Endothelial cell of umbilical vein (primary cell): Measurements from ENCODE around the gene PASD1. TPM values are rescaled to one million over a fixed set of nuclear protein-coding genes. Genes with fewer than 3 reads are reported as not detected.

Source experiments
- BruUV-seq: library from RNA; stranded (reverse); fragments of 400-500 nt; replicated peaks from 2 replicates; lab custom pipeline; 2021; lab: Mats Ljungman, UMichigan
- CTCF ChIA-PET: fragments of 300-600, 350-600 bp; sonication (Branson Sonifier 250); formaldehyde crosslinking; loops from one replicate; lab custom pipeline; 2021; ENCODE audit warnings: antibody characterized with exemption, inconsistent platforms; lab: Charles Lee
- POLR2A ChIA-PET: fragments of 300-600, 350-600 bp; sonication (Branson Sonifier 250); formaldehyde crosslinking; loops from one replicate; lab custom pipeline; 2021; ENCODE audit warnings: antibody characterized with exemption, inconsistent platforms; lab: Charles Lee
- DNase-seq: peaks from one replicate; pipeline ENCODE4 v3.0.0-alpha.2; 2011; ENCODE audit warnings: low read depth, low spot score
- FAIRE-seq: peaks from 2 replicates; lab custom pipeline; 2011; peaks lifted over from hg19 to GRCh38; lab: Jason Lieb, UNC
- H2AFZ ChIP-seq: 2 replicates; pipeline ENCODE4 v1.6.0; 2012; ENCODE audit warnings: low read depth, low read length, control low read depth, inconsistent platforms
- H3K27ac ChIP-seq: 2 replicates; pipeline ENCODE4 v1.5.1; 2011; ENCODE audit warnings: low read depth, mild to moderate bottlenecking, control low read depth, low read length, moderate library complexity; ENCODE audit not compliant: insufficient read depth
- H3K27me3 ChIP-seq, 2 experiments: 2 replicates each; pipeline versions ENCODE4 v1.6.0 to v1.6.1; 2011; ENCODE audit warnings: low read length in 2 of 2, mixed read lengths in 1 of 2; ENCODE audit not compliant: control insufficient read depth in 2 of 2, insufficient read depth in 2 of 2
- H3K36me3 ChIP-seq, 2 experiments: 2 replicates in 1 of 2; 3 replicates in 1 of 2; pipeline ENCODE4 v1.5.1; 2011; ENCODE audit warnings: low read length in 2 of 2, mild to moderate bottlenecking in 1 of 2, moderate library complexity in 1 of 2; ENCODE audit not compliant: control insufficient read depth in 2 of 2, insufficient read depth in 2 of 2; ENCODE audit errors: extremely low read depth in 1 of 2
- H3K4me1 ChIP-seq: 3 replicates; pipeline ENCODE4 v1.5.1; 2011; ENCODE audit warnings: mild to moderate bottlenecking, low read length; ENCODE audit not compliant: control insufficient read depth, insufficient read depth; ENCODE audit errors: extremely low read depth
- H3K4me2 ChIP-seq: 2 replicates; pipeline ENCODE4 v1.6.1; 2011; ENCODE audit warnings: low read length, control low read depth, mixed read lengths; ENCODE audit not compliant: insufficient read depth
- H3K4me3 ChIP-seq, 3 experiments: fragments of 200-600 bp in 1 of 3; sonication (generic), shearing (Covaris generic) in 1 of 3; replicated peaks in 1 of 3; 2 replicates each; pipeline ENCODE4 v1.5.1; 2011 to 2016; ENCODE audit warnings: control low read depth in 3 of 3, low read length in 3 of 3, mild to moderate bottlenecking in 2 of 3, inconsistent platforms in 1 of 3, low read depth in 1 of 3, moderate library complexity in 1 of 3; ENCODE audit not compliant: insufficient read depth in 1 of 3
- H3K79me2 ChIP-seq: 2 replicates; pipeline ENCODE4 v1.6.0; 2012; ENCODE audit warnings: low read length, inconsistent platforms; ENCODE audit not compliant: control insufficient read depth, insufficient read depth
- H3K9ac ChIP-seq: replicated peaks from 2 replicates; pipeline ENCODE3; 2011; ENCODE audit warnings: low read length, control low read depth; ENCODE audit not compliant: insufficient read depth; ENCODE audit errors: extremely low read depth
- H3K9me1 ChIP-seq: replicated peaks from 3 replicates; pipeline ENCODE4 v1.6.0; 2011; ENCODE audit warnings: mild to moderate bottlenecking, low read length; ENCODE audit not compliant: control insufficient read depth, insufficient read depth; ENCODE audit errors: extremely low read depth
- H3K9me3 ChIP-seq: replicated peaks from 2 replicates; pipeline ENCODE4 v1.5.1; 2012; ENCODE audit warnings: low read length, inconsistent platforms; ENCODE audit not compliant: control insufficient read depth, insufficient read depth
- H4K20me1 ChIP-seq: replicated peaks from 2 replicates; pipeline ENCODE3; 2011; ENCODE audit warnings: mild to moderate bottlenecking, low read length; ENCODE audit not compliant: control insufficient read depth, insufficient read depth; ENCODE audit errors: extremely low read depth
- CTCF ChIP-seq, 2 donors: IDR thresholded peaks; 1 replicate in 1 of 2; 2 replicates in 1 of 2; pipeline ENCODE4 v1.5.1; 2011; ENCODE audit warnings: low read length in 2 of 2, mild to moderate bottlenecking in 2 of 2, moderate library complexity in 2 of 2, control low read depth in 1 of 2, inconsistent platforms in 1 of 2, low read depth in 1 of 2; ENCODE audit not compliant: insufficient read depth in 1 of 2; ENCODE audit errors: extremely low read depth in 1 of 2
- EZH2 ChIP-seq: IDR thresholded peaks from 2 replicates; pipeline ENCODE4 v1.6.1; 2012; ENCODE audit warnings: borderline replicate concordance, low read depth, mild to moderate bottlenecking, moderate library complexity, low read length, inconsistent platforms; ENCODE audit not compliant: severe bottlenecking
- FOS ChIP-seq: IDR thresholded peaks from 2 replicates; pipeline ENCODE4 v1.6.1; 2011; ENCODE audit warnings: mild to moderate bottlenecking, low read length, moderate library complexity, borderline replicate concordance; ENCODE audit not compliant: insufficient read depth
- GATA2 ChIP-seq: IDR thresholded peaks from 2 replicates; pipeline ENCODE4 v1.7.0; 2011; ENCODE audit warnings: low read depth, mild to moderate bottlenecking, moderate library complexity, mixed read lengths, low read length; ENCODE audit not compliant: insufficient read length, insufficient read depth
- JUN ChIP-seq: IDR thresholded peaks from 2 replicates; pipeline ENCODE4 v1.6.1; 2011; ENCODE audit warnings: borderline replicate concordance, low read depth; ENCODE audit not compliant: insufficient read length, insufficient read depth
- MYC ChIP-seq: IDR thresholded peaks from one replicate; pipeline ENCODE4 v1.6.1; 2011; ENCODE audit warnings: mild to moderate bottlenecking, low read depth, low read length
- POLR2A ChIP-seq: IDR thresholded peaks from 2 replicates; pipeline ENCODE4 v1.6.1; 2012; ENCODE audit warnings: low read depth, mild to moderate bottlenecking, control low read depth, low read length
- POLR2AphosphoS5 ChIP-seq: IDR thresholded peaks from 2 replicates; pipeline ENCODE4 v1.6.1; 2012; ENCODE audit warnings: low read depth, mild to moderate bottlenecking, control low read depth, low read length, moderate library complexity; ENCODE audit not compliant: insufficient read depth
- dilution Hi-C: fragments of 300-500 bp; cut with MboI; formaldehyde crosslinking; loops from one replicate; pipeline ENCODE4 v1.15.0; 2019; ENCODE audit warnings: low sequenced_read_pairs; ENCODE audit not compliant: extremely low pct_ligation_motif_present
- intact Hi-C: fragments of 100-400 bp; cut with micrococcal nuclease; formaldehyde crosslinking; loops from one replicate; pipeline ENCODE4 v1.10.0; 2022
- polyA plus RNA-seq, 4 experiments: library from polyadenylated mRNA; depleted of rRNA in 3 of 4; stranded (reverse) in 3 of 4; unstranded in 1 of 4; fragments of >200 nt; gene quantifications; 2 replicates each; pipeline versions ENCODE4 v1.2.1 to v1.2.3, GENCODE V29; 2011 to 2012; ENCODE audit warnings: missing spikeins in 1 of 4
- total RNA-seq: library from RNA; stranded (reverse); gene quantifications from 2 replicates; pipeline ENCODE4 v1.2.3, GENCODE V29; 2021
- TF ChIP-seq, protein P1 (sequence below): IDR thresholded peaks from 2 replicates; pipeline ENCODE4 v1.6.1; 2011; ENCODE audit not compliant: insufficient read depth, insufficient read length

Gene PASD1
- total and polyA plus RNA-seq, 2 donors (not counting 3 experiments of a cell fraction or from before 2014, with no cell fraction given): not detected

DNA sequence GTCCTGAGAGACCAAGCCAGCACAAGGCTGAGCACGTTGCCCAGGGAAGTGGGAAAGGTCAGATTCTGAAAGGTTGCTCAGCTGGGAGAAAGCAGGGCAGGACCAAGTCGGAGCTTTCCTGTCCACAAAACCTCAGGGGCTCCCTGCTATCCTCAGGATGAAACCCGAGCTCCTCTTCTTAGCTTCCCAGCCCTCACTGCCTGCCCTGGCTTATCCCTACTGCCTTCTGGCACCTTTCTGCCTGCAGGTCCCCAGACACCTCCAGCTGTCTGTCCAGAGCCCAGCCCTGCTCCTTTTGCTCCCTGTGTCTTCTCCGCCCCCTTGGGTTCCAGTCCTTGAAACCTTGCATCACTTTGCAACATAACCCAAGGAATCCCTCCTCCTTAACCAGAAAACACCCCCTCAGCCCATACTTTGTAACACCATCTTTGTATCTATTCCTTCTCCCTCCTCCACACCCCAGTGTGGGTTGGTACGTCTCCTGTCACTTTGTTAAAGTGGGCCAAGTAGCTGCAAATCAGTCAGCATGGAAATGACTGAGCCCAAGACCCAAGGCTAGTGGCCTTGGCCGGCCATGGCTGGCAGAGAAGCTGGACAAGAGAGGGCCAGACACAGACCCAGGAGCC is 111.8 kb downstream of the PASD1 start:
- POLR2A ChIA-PET: no interaction called here
- BruUV-seq: no TSS peak
- FAIRE-seq: no peak
- DNase-seq: no peak
- no peaks in the 10 kb centered on the region for H3K36me3 ChIP-seq
- H3K9ac ChIP-seq: no peak overlapping the region
- H3K4me3 ChIP-seq: no peak overlapping the region
- dilution Hi-C loops (no loop called here), intact Hi-C loops (no loop called here)
- TF ChIP-seq CTCF (IDR thresholded peaks at IDR 0.05; ENCODE audit: extremely low read depth in 1 of 2, insufficient read depth in 1 of 2, low read depth in 1 of 2, low read length in 2 of 2) (no peak), POLR2AphosphoS5 (no peak), EZH2 (no peak), JUN (no peak), POLR2A (no peak), FOS (no peak), MYC (no peak), GATA2 (no peak)
- TF ChIP-seq, protein P1, sequence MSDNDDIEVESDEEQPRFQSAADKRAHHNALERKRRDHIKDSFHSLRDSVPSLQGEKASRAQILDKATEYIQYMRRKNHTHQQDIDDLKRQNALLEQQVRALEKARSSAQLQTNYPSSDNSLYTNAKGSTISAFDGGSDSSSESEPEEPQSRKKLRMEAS: no peak
- H3K27me3 ChIP-seq: no peaks in the 10 kb centered on the region
- no peaks in the 10 kb centered on the region for H4K20me1 ChIP-seq
- no peaks in the 10 kb centered on the region for H3K9me3 ChIP-seq
- no peak overlapping the region for H3K27ac ChIP-seq
- no peaks in the 10 kb centered on the region for H3K4me1 ChIP-seq
- no peaks in the 10 kb centered on the region for H3K9me1 ChIP-seq
- CTCF ChIA-PET: no interaction called here
- H2AFZ ChIP-seq: no peak overlapping the region
- no peak overlapping the region for H3K4me2 ChIP-seq
- no peaks in the 10 kb centered on the region for H3K79me2 ChIP-seq
